ENCODE data around the gene GPR25.

DNA sequence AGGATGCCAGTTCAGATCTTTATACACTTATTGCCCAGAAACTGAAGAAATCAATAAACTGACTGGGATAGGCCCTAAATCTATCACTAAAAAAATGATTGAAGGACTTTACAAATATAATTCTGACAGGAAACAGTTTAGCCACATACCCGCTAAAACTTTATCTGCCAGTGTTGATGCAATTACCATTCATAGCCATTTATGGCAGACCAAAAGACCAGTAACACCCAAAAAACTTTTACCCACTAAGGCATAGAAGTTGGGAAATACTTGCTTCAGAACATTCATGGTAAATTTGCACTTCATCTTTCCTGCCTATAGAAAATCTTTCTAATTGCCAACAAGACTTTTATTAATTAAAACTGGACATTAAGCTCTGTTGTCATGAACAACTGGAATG lies 15.0 kb upstream of the GPR25 start:
- TF ChIP-seq, protein P1, sequence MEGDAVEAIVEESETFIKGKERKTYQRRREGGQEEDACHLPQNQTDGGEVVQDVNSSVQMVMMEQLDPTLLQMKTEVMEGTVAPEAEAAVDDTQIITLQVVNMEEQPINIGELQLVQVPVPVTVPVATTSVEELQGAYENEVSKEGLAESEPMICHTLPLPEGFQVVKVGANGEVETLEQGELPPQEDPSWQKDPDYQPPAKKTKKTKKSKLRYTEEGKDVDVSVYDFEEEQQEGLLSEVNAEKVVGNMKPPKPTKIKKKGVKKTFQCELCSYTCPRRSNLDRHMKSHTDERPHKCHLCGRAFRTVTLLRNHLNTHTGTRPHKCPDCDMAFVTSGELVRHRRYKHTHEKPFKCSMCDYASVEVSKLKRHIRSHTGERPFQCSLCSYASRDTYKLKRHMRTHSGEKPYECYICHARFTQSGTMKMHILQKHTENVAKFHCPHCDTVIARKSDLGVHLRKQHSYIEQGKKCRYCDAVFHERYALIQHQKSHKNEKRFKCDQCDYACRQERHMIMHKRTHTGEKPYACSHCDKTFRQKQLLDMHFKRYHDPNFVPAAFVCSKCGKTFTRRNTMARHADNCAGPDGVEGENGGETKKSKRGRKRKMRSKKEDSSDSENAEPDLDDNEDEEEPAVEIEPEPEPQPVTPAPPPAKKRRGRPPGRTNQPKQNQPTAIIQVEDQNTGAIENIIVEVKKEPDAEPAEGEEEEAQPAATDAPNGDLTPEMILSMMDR (IDR thresholded peaks at IDR 0.05 in 8 of 11, conservative IDR thresholded peaks at IDR 0.05 in 3 of 11), result no peak
- TF ChIP-seq POLR2A (IDR thresholded peaks at IDR 0.05) (no peak), POLR2AphosphoS5 (IDR thresholded peaks at IDR 0.05) (no peak)

Data from spleen (tissue), 7 donors.